Fibroblast of gingiva (primary cell): ENCODE data around the gene NUDT2.

Experiments
- DNase-seq: peaks from one replicate; pipeline ENCODE4 v3.0.0-alpha.2; 2011; ENCODE audit warnings: low read depth

Gene NUDT2

DNA sequence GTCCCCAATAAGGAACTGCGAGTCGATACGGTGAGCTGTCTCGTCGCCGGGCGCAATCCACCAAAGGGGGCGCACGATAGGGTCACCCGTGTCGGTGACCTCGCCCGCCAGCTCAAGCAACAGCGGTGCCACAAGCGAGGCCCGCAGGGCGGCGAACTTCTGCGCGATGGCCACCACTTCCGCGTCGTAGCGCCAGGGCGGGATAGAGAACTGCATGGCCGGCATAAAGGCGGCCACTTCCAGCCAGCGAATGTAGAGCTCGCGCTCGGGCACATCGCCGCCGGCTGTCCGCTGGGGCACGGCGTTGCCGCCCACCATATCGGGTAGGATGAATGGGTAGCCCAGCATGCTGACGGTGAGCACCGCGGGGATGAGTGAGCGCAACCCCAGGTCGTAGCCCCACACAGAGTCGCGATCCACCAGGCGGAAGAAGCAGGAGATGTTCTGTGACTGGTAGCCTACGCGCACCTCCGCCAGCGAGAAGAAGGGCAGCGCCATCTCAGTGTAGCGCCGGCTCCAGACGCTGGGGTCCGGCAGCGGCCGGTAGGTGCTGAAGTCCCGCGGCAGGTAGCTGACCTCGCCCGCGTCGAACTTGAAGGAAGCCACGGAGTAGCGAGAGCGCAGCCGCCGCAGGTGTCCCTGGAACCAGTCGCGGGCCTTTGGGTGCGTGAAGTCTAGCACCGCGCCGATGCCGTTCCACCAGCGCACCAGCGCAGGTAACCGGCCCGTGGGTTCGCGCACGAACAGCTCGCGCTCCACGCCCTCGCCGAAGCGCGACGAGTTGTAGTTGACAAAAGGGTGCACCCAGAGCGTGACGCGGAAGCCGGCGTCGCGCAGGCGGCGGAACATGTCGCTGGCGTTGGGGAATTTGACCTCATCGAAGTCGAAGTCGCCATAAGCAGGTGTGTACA, 41.9 kb downstream of the NUDT2 start:
- DNase-seq = no peak

DNA sequence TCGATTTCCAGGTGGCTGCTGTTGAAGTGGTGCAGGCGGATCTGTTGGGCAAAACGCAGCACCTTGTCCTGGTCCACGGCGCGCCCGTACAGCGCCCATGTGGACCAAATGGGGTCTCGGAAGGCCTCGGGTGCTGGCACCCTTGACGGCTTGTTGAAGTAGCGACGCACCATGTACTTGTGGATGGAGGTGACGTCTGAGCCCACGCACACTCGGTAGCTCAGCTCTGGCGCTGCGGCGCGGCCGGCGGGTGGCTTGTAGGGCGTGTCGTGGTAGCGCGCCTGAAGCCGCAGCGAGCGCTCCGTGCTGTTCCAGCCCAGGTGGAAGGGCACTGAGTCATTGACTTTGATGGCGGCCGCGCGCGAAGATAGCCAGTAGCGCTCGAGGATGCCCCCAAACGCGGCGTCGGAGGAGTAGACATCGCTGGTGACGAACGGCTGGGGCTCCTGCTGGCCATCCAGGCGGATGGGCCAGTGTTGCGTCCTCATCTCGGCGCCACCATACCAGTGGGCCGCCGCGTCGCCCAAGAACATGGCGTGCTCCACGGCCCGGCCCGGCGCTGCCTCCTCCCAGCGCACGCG, 42.6 kb downstream of the NUDT2 start:
- no peak for DNase-seq

DNA sequence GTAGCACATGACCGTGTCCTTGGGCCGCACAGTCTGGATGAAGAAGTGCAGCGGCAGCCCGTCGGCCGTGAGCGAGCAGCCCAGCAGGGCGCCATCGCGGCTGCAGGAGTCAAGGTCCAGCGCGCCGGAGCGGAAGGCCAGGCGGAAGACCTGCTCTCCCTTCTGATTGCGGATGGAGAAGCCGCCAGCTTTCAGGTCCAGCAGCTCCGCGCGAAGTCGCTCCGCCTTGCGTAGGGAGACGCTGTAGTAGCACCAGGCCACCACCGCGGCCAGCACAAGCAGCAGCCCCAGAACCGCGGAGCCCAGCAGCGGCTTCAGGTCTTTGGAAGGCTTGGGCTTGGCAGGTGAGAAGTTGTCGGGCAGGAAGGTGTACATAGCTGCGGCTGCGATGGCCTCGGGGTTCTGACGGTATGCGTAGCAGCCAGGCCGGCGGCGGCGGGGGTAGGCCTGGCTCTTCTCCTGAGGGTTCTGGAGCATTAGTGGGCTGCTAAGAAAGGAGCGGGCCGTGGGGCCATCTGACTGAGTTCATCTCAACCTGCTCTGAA, 43.2 kb downstream of the NUDT2 start:
- no peak for DNase-seq

GRCh38 chr9:34373749-34374148, 44.4 kb downstream of the NUDT2 start:
- no peak for DNase-seq

DNA sequence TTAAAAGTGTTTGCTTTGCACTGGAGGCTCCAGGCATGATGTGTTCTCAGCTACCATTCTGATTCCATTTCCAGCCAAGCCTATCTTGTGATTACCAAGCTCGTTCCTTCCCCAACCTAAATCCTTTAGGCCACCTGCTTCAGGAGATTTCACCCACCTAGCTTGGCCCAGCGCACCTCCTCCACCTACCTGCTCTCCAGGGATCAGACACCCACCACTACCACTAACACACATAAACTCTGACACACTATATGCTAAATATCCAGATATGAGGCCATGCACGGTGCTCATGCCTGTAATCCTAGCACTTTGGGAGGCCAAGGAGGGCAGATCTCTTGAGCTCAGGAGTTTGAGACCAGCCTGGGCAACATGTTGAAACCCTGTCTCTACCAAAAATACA, 45.0 kb downstream of the NUDT2 start:
- DNase-seq = no peak

- DNase-seq = no peak
These were observed 45.7 kb downstream of the NUDT2 start for GRCh38 chr9:34374905-34375552.

GRCh38 chr9:34375901-34376595, 46.7 kb downstream of the NUDT2 start:
- no peak for DNase-seq

DNA sequence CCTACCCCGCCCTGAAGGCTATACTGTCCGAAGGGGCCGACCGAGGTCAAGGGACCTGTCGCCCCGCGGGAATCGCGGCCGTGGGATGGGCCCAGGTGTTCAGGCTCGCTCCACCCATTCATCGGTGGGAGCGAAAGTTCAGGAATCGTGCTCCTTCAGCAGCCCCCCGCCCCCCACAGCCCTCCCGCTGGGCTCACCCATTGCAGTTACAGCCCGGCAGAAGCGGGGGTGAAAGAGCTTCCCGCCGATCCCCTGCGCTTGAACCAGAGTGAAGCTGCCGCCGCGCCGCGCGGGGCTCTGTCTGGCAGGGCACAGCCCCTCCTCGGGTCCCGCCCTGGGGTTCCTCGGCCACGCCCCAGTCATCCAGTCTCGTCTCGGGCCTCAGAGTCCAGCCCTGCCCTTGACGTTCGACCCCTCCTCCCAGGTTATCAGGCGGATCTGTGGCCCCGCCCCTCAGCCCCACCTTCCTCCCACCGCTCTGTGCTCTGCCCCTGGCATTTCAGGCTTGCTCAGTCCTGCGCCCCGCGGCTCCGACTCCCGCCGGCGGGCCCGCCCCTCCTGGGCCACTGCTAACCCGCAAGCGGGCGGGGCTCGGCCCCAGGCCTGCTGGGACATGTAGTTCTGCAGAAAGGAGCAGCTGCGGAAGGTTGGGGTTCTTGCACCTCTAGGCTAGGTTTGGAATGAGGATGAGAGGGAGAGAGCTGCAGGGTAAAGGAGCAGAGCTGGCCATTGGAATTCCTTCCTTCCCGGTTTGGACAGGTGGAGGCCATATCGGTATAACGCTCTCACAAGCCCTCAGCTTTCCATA, 47.4 kb downstream of the NUDT2 start, which contains the start of gene MYORG:
TSS of gene MYORG (minus strand) at position 303 of the 808 bp plus-strand sequence. CDS start 3,955 bp downstream, outside the sequence.
- DNase-seq = peak; percentile 79

DNA sequence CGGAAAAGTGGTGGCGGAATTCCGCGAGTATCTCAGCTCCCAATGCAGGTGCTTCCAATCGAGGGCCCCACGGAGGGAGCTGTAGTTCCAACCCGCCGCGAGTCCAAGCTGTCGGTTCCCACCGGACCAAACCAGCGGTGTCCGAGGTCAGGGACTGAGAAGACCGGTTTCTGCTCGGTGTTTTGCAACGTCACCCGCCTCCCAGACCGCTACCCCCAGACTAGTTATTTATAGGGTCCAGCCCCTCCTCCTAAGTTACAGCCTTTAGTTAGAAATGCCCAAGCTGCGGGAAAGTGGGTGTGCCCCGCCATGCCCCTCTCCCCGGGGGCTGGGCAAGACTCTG, 48.0 kb downstream of the NUDT2 start:
- no peak for DNase-seq

DNA sequence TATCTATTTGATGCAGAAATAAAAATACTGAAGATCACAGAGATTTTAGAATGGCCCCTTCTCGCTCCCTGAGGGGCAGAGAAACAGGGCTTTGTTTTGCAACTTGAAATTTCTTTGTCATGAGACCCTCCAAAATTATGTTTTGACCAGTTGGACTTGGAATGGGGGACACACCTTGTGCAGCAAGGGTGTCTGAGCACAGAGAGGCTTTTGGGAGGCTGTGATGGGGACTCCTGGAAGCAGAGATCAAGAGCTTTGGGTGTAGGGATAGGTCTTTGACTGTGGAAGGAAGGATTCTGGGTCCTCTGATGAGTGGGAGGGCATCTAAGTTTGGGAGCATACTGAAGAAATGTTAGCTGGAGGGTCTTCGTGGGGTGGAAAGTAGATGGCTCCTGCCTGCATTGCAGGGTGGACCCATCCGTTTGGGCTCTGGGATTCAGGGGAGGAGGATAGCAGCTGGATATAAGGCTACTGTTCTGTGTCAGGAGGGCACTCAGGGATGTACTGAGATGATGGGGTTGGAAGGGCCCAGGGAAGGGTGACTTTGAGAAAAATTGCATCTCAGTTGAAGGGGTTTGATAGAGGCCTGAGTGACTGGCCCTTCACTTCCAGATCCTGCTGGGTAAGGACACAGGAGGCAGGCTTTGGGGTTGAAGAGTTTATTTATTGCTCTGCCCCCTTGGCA, 49.1 kb downstream of the NUDT2 start:
- no peak for DNase-seq

DNA sequence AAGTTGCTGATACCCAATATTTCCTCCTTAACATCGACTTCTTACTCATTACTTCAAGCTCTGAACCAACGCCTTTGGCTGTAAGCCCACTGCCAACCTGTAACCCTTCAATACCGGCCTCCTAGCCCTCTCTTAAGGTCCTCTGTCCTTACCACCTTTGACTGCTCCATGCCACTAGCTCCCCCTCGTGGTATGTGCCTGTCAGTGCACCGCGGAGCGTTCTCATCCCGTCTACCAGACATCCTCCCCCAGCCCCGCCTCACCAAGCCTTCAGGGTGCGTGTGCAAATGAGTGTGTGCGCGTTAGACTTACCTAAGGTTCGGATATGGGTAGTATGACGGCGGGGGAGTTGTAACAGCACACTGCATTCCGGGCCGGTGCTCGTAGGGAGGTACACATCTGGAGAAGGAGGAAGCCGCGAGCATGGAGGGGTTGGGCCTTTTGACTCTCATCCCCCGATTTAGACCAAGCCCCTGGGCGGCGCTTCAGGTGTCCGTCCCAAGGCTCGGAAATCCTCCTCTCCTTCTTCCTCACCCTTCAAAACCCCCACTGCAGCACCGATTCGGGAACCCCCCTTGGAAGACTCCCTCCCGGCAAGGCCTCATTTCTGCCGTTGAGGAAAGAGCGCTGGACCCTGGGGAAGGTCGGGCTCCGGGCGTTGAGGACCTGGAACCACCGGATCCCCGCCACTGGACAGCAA, 50.1 kb downstream of the NUDT2 start:
- peak; percentile 65 for DNase-seq

DNA sequence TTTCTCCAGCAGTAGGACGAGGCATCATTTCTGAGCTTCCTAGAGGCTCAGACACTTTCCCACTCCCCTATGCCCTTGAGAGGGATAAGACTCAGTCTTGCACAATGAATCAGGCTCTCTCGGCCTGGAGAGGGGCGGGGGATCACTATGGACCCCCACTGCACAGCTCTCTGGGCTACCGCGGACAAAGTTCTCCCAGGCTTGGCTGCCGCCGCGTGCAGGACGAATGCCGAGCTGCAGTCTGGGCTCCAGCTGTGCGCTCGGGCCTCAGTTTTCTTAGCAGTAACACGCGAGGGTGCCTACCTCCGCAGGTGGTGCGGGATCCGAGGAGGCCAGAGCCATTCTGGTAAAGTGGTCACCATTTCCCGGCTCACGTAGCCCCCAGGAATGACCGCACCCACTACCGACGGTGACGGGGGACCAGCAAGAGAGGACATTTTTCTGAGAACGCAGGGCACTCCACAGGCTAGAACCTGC, 50.7 kb downstream of the NUDT2 start:
- no peak for DNase-seq

- peak; percentile 69 for DNase-seq
These were observed 51.3 kb downstream of the NUDT2 start for GRCh38 chr9:34380511-34381315.

DNA sequence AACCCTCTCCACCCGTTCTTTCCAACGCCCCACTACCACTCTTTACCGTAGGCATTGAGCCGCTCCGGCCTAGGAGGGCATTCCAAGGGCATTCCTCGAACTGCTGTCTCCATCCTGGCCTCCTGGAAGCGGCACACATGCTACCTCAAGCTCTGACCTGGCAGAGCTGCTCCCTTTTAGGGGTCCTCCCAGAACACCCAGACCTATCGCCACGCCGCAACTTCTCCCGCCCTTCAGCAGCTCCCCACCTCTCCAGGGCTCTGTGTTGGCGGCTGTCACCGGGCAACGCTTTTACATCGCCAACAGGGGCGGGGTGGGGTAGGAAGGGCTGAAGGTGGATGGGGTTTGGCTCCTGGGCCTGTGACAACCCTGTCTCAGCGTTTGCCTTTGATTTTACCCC, 52.0 kb downstream of the NUDT2 start:
- no peak for DNase-seq

GRCh38 chr9:34382054-34382453, 52.7 kb downstream of the NUDT2 start:
- no peak for DNase-seq

DNA sequence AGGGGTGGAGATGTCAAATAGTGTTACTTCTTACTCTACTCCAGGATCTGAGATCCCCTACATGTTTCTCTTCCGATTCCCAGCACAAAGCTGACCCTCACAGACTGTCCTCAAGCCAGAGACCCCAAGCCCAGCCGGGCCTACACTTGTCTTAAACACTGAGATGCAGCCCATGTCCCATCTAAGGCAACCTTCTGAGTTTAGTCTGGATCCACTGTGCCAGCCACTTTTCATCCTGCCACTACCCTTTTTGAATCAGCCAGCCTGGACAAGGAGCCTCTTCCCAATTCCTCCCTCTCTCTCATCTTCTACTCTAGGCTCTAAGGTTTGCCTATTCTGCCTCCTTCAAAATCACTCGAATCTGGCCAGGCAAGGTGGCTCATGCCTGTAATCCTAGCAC, 53.5 kb downstream of the NUDT2 start:
- no peak for DNase-seq

DNA sequence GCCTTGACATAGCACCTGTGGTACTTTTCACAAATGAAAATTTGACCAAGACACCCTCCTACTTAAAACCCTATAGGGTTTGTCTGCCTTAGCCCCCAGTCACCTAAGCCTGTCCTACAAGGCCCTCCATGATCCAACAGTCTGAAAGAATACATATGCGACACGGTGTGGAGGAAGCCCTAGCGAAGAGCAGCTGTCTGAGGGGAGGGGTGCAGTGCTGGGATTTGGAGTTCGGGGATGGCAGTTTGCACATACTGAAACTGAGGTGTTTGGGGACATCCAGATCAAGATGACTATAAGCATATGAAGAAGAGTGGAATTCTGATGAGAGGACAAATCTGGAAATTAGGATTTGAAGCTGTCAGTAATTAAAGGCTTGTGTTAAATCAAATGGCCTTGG, 54.5 kb downstream of the NUDT2 start:
- no peak for DNase-seq

- peak; percentile 54 for DNase-seq
These were observed 55.2 kb downstream of the NUDT2 start for GRCh38 chr9:34384368-34385165.
